GM08714 (cell line): ENCODE data around the gene CAPN10.
"Not testable (repeated sequence)": the region's sequence is repeated elsewhere in the genome, so short reads cannot be mapped to it uniquely, and the experiment has no call there.

Source experiments
- H3K4me3 ChIP-seq: fragments of 200-500 bp; sonication (Bioruptor generic); 2 replicates; pipeline ENCODE4 v1.5.1; 2014; ENCODE audit warnings: mild to moderate bottlenecking, low read length, inconsistent platforms
- ZNF274 ChIP-seq: IDR thresholded peaks from 2 replicates; pipeline ENCODE4 v1.6.1; 2012; ENCODE audit warnings: mild to moderate bottlenecking, low read depth, low read length

CAPN10 gene, protein sequence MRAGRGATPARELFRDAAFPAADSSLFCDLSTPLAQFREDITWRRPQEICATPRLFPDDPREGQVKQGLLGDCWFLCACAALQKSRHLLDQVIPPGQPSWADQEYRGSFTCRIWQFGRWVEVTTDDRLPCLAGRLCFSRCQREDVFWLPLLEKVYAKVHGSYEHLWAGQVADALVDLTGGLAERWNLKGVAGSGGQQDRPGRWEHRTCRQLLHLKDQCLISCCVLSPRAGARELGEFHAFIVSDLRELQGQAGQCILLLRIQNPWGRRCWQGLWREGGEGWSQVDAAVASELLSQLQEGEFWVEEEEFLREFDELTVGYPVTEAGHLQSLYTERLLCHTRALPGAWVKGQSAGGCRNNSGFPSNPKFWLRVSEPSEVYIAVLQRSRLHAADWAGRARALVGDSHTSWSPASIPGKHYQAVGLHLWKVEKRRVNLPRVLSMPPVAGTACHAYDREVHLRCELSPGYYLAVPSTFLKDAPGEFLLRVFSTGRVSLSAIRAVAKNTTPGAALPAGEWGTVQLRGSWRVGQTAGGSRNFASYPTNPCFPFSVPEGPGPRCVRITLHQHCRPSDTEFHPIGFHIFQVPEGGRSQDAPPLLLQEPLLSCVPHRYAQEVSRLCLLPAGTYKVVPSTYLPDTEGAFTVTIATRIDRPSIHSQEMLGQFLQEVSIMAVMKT

GRCh38 chr2:240586198-240586918 lies at the start of gene CAPN10:
Gene CAPN10, plus strand, starts transcription at chr2:240586734. Its CDS starts 178 bp downstream, at chr2:240586912.
- TF ChIP-seq ZNF274: no peak
- peak within 1 kb of the TSS; percentile 85 for H3K4me3 ChIP-seq

GRCh38 chr2:240538031-240538780 lies 48.3 kb upstream of the CAPN10 start:
- H3K4me3 ChIP-seq: no peak overlapping the region
- TF ChIP-seq ZNF274: no peak

DNA sequence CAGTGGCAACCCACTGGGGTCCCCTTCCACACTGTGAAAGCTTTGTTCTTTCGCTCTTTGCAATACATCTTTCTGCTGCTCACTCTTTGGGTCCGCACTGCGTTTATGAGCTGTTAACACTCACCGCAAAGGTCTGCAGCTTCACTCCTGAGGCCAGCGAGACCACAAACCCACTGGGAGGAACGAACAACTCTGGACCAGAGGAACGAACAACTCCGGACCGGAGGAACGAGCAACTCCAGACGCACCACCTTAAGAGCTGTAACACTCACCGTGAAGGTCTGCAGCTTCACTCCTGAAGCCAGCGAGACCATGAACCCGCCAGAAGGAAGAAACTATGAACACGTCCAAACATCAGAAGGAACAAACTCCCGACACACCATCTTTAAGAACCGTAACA lies 47.4 kb upstream of the CAPN10 start:
- not testable (repeated sequence) for H3K4me3 ChIP-seq

- no peak for TF ChIP-seq ZNF274
- no peak overlapping the region for H3K4me3 ChIP-seq
Measured at GRCh38 chr2:240539906-240540305, 46.6 kb upstream of the CAPN10 start.

- no peak for TF ChIP-seq ZNF274
- H3K4me3 ChIP-seq: no peak overlapping the region
Measured at GRCh38 chr2:240551288-240551687, 35.2 kb upstream of the CAPN10 start.

- no peak for TF ChIP-seq ZNF274
- no peak overlapping the region for H3K4me3 ChIP-seq
Measured at GRCh38 chr2:240551811-240552210, 34.7 kb upstream of the CAPN10 start.

DNA sequence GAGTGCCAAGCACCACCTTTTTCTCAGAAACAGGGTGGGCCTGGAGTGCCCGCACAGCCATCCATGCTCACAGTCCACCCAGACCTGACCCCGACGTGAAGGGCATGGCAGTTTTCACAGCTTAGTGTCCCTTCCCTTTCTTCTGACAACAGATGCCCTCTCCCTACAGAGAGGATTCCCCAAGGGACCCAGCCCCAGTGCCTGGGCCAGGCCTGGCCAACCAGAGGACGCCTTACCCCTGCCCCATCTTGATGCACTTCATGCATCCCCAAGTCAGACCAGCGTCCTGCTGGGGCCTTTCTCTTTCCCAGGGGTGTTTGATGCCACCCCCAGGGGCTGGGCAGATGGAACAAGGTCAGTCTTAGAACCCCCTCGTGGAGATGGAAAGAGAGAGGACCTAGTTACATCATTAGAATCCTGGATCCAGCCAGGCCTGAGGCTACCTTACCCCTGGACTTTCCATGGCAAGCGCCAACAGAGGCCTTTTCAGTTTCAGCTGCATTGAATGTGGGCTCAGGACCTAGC lies 32.5 kb upstream of the CAPN10 start:
- no peak overlapping the region for H3K4me3 ChIP-seq
- TF ChIP-seq ZNF274: no peak

- no peak for TF ChIP-seq ZNF274
- no peak overlapping the region for H3K4me3 ChIP-seq
Measured at GRCh38 chr2:240554767-240555493, 31.6 kb upstream of the CAPN10 start.

DNA sequence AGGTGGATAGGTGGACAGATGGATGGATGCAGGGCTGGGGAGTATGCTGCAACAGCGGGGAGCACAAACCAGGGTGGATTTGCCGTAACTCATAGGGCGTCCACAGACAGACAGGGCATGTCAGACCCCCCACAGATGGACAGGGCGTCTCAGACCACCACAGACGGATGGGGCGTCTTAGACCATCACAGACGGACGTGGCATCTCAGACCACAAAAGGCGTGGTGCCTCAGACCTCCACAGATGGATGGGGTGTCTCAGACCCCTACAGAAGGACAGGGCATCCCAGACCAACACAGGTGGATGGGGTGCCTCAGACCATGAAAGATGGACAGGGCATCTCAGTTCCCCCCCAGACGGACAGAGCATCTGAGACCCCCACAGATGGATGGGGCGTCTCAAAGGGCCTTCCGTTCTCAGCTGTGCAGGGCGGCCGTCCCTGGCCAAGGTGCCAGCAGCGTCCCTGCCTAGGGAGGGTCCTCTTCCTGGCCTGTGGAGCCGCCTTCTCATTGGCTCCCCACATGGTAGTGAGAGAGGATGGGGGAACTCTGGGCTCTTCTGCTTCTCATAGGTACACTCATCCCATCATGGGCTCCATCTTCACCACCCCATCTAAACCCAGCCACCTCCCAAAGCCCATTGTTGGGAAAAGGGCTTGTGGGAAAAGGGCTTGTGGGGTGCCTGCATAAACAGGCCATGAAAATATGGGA lies 30.8 kb upstream of the CAPN10 start:
- no peak for TF ChIP-seq ZNF274
- H3K4me3 ChIP-seq: no peak overlapping the region

DNA sequence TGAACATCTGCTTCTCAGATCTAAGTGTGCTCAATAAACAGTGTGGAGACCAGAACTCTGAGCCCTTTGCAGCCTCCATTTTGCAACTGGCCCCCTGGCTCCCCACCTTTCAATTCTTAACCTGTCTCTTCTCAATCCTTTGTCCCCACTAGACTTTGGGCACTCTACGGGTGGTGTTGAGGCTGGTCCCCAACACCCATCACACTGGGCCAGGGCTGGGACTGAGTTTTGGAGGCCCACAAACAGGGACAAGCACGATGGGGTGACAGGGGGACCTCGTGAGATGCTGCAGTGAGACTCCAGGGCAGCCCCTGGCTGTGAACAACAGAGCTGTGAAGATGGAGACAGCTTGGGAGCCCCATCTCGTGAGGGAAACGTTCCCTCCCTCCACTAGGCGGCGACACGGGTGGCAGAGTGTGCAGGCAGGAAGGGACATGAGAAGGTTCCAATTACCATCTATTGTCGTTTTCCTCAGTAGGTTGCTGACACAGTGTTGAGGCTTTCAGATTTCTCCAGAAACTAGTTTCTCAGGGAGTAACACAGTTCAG lies 29.9 kb upstream of the CAPN10 start:
- H3K4me3 ChIP-seq: no peak overlapping the region
- TF ChIP-seq ZNF274: no peak

GRCh38 chr2:240557101-240557751 lies 29.3 kb upstream of the CAPN10 start:
- no peak for TF ChIP-seq ZNF274
- H3K4me3 ChIP-seq: no peak overlapping the region; the same call in 1 of the 2 replicates

GRCh38 chr2:240557808-240558207 lies 28.7 kb upstream of the CAPN10 start, which contains the start of gene ANKMY1:
Gene ANKMY1, minus strand, starts transcription at chr2:240557988. Its CDS starts 653 bp downstream, at chr2:240557335.
- H3K4me3 ChIP-seq: no peak within 1 kb of the TSS; the same call in 1 of the 2 replicates
- TF ChIP-seq ZNF274: no peak
